ENCODE data around the gene CAMK2B. TPM values are rescaled to one million over a fixed set of nuclear protein-coding genes. Genes with fewer than 3 reads are reported as not detected.

Gene CAMK2B
- total RNA-seq, 1 experiment from 2014 or later = not detected

GRCh38 chr7:44268671-44269070, 56.7 kb downstream of the CAMK2B start:
- Mint-ChIP-seq H3K27me3 (ENCODE audit: unreplicated experiment) (peaks cover 84% of the 10 kb centered on the region), H3K9me3 (ENCODE audit: low read depth, unreplicated experiment) (no peaks in the 10 kb centered on the region), H3K36me3 (ENCODE audit: insufficient read depth, unreplicated experiment) (no peaks in the 10 kb centered on the region), H3K4me1 (ENCODE audit: low read depth, unreplicated experiment) (peaks cover 5% of the 10 kb centered on the region), H3K27ac (ENCODE audit: unreplicated experiment) (no peak overlapping the region), H3K4me3 (ENCODE audit: low read depth, unreplicated experiment) (no peak overlapping the region)
- TF ChIP-seq, protein P1, sequence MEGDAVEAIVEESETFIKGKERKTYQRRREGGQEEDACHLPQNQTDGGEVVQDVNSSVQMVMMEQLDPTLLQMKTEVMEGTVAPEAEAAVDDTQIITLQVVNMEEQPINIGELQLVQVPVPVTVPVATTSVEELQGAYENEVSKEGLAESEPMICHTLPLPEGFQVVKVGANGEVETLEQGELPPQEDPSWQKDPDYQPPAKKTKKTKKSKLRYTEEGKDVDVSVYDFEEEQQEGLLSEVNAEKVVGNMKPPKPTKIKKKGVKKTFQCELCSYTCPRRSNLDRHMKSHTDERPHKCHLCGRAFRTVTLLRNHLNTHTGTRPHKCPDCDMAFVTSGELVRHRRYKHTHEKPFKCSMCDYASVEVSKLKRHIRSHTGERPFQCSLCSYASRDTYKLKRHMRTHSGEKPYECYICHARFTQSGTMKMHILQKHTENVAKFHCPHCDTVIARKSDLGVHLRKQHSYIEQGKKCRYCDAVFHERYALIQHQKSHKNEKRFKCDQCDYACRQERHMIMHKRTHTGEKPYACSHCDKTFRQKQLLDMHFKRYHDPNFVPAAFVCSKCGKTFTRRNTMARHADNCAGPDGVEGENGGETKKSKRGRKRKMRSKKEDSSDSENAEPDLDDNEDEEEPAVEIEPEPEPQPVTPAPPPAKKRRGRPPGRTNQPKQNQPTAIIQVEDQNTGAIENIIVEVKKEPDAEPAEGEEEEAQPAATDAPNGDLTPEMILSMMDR (IDR thresholded peaks at IDR 0.05; ENCODE audit: unreplicated experiment) = no peak
- no peak for DNase-seq
- CTCF ChIA-PET = interaction anchor here (0.6 kb wide), 1 partner anchor 987 kb away, joined by 3 read pairs; no protein-coding TSS in a partner anchor
- intact Hi-C loops (cut with micrococcal nuclease; ENCODE audit: unreplicated experiment) = no loop called here
- no TSS peak for BruUV-seq (replicated peaks)

- peaks cover 8% of the 10 kb centered on the region for H3K4me1 Mint-ChIP-seq (ENCODE audit: low read depth, unreplicated experiment)
- CTCF ChIA-PET = interaction anchor here (1.4 kb wide), 1 partner anchor 10 kb away, joined by 4 read pairs; no protein-coding TSS in a partner anchor
- no peaks in the 10 kb centered on the region for H3K36me3 Mint-ChIP-seq (ENCODE audit: insufficient read depth, unreplicated experiment)
- intact Hi-C loops (cut with micrococcal nuclease; ENCODE audit: unreplicated experiment) = no loop called here
- H3K9me3 Mint-ChIP-seq (ENCODE audit: low read depth, unreplicated experiment) = no peaks in the 10 kb centered on the region
- H3K4me3 Mint-ChIP-seq (ENCODE audit: low read depth, unreplicated experiment) = no peak overlapping the region
- peaks cover 77% of the 10 kb centered on the region for H3K27me3 Mint-ChIP-seq (ENCODE audit: unreplicated experiment)
- TF ChIP-seq, protein P1 (IDR thresholded peaks at IDR 0.05; ENCODE audit: unreplicated experiment) = no peak
- DNase-seq = no peak
- no peak overlapping the region for H3K27ac Mint-ChIP-seq (ENCODE audit: unreplicated experiment)
- BruUV-seq (replicated peaks) = no TSS peak
These were observed 57.5 kb downstream of the CAMK2B start for GRCh38 chr7:44267719-44268421.

- intact Hi-C loops (cut with micrococcal nuclease; ENCODE audit: unreplicated experiment) = no loop called here
- no peaks in the 10 kb centered on the region for H3K9me3 Mint-ChIP-seq (ENCODE audit: low read depth, unreplicated experiment)
- no peak overlapping the region for H3K27ac Mint-ChIP-seq (ENCODE audit: unreplicated experiment)
- H3K27me3 Mint-ChIP-seq (ENCODE audit: unreplicated experiment) = peaks cover 75% of the 10 kb centered on the region
- no peak for DNase-seq
- peaks cover 8% of the 10 kb centered on the region for H3K4me1 Mint-ChIP-seq (ENCODE audit: low read depth, unreplicated experiment)
- no peaks in the 10 kb centered on the region for H3K36me3 Mint-ChIP-seq (ENCODE audit: insufficient read depth, unreplicated experiment)
- TF ChIP-seq, protein P1 (IDR thresholded peaks at IDR 0.05; ENCODE audit: unreplicated experiment) = no peak
- no peak overlapping the region for H3K4me3 Mint-ChIP-seq (ENCODE audit: low read depth, unreplicated experiment)
- CTCF ChIA-PET = interaction anchor here (0.6 to 1.4 kb wide), 2 partner anchors 9 to 412 kb away, joined by 4 to 5 read pairs; no protein-coding TSS in a partner anchor
- BruUV-seq (replicated peaks) = no TSS peak
These were observed 58.2 kb downstream of the CAMK2B start for GRCh38 chr7:44267178-44267577.

- CTCF ChIA-PET = interaction anchor here (0.9 to 1.4 kb wide), 2 partner anchors 8 to 9 kb away, joined by 3 to 4 read pairs; no protein-coding TSS in a partner anchor
- H3K36me3 Mint-ChIP-seq (ENCODE audit: insufficient read depth, unreplicated experiment) = no peaks in the 10 kb centered on the region
- no peak for DNase-seq
- intact Hi-C loops (cut with micrococcal nuclease; ENCODE audit: unreplicated experiment) = no loop called here
- H3K27ac Mint-ChIP-seq (ENCODE audit: unreplicated experiment) = no peak overlapping the region
- peaks cover 8% of the 10 kb centered on the region for H3K4me1 Mint-ChIP-seq (ENCODE audit: low read depth, unreplicated experiment)
- no TSS peak for BruUV-seq (replicated peaks)
- no peak overlapping the region for H3K4me3 Mint-ChIP-seq (ENCODE audit: low read depth, unreplicated experiment)
- H3K9me3 Mint-ChIP-seq (ENCODE audit: low read depth, unreplicated experiment) = no peaks in the 10 kb centered on the region
- TF ChIP-seq, protein P1 (IDR thresholded peaks at IDR 0.05; ENCODE audit: unreplicated experiment) = no peak
- peaks cover 68% of the 10 kb centered on the region for H3K27me3 Mint-ChIP-seq (ENCODE audit: unreplicated experiment)
These were observed 58.9 kb downstream of the CAMK2B start for GRCh38 chr7:44266526-44266925.

Measured in Calu3 (cell line).